GM23338 (cell line): ENCODE results near the gene PLXNA2. TPM values are rescaled to one million over a fixed set of nuclear protein-coding genes. Genes with fewer than 3 reads are reported as not detected.

Experiments used
- ATAC-seq: fragments of 200-7000 bp; cut with Tn5 transposase; 3 replicates; pipeline ENCODE4 v1.9.1; 2020
- DNase-seq: peaks from one replicate; pipeline ENCODE4 v3.0.0-alpha.2; 2015; ENCODE audit warnings: low spot score
- H2AFZ ChIP-seq: fragments of 200-600 bp; sonication (generic); 2 replicates; pipeline ENCODE4 v1.8.0; 2016; ENCODE audit warnings: antibody characterized with exemption, mild to moderate bottlenecking, moderate library complexity
- H3F3A ChIP-seq: fragments of 200-600 bp; sonication (generic); replicated peaks from 2 replicates; pipeline ENCODE4 v1.8.0; 2017; ENCODE audit warnings: antibody characterized with exemption, mixed run types, low read depth
- H3K27ac ChIP-seq: fragments of 200-600 bp; sonication (generic); 2 replicates; pipeline ENCODE4 v1.6.1; 2016; ENCODE audit warnings: low read depth
- H3K27me3 ChIP-seq: fragments of 200-600 bp; sonication (generic); 2 replicates; pipeline ENCODE4 v1.8.0; 2016; ENCODE audit warnings: mild to moderate bottlenecking, mixed run types, moderate library complexity; ENCODE audit not compliant: insufficient read depth
- H3K36me3 ChIP-seq: fragments of 200-600 bp; sonication (generic); 2 replicates; pipeline ENCODE4 v1.8.0; 2016; ENCODE audit warnings: mild to moderate bottlenecking; ENCODE audit not compliant: insufficient read depth
- H3K4me1 ChIP-seq: fragments of 200-600 bp; sonication (generic); 2 replicates; pipeline ENCODE4 v1.8.0; 2016; ENCODE audit warnings: mild to moderate bottlenecking, moderate library complexity; ENCODE audit not compliant: insufficient read depth
- H3K4me2 ChIP-seq: fragments of 200-600 bp; sonication (generic); 2 replicates; pipeline ENCODE4 v1.7.1; 2017; ENCODE audit warnings: mixed run types
- H3K4me3 ChIP-seq: fragments of 200-600 bp; sonication (generic); 2 replicates; pipeline ENCODE4 v1.6.1; 2016; ENCODE audit warnings: mixed run types
- H3K79me2 ChIP-seq: fragments of 200-600 bp; sonication (generic); replicated peaks from 2 replicates; pipeline ENCODE4 v1.8.0; 2017; ENCODE audit warnings: mild to moderate bottlenecking; ENCODE audit not compliant: insufficient read depth
- H3K9me2 ChIP-seq: fragments of 200-600 bp; sonication (generic); 2 replicates; pipeline ENCODE4 v1.8.0; 2017; ENCODE audit not compliant: insufficient read depth
- H4K20me1 ChIP-seq: fragments of 200-600 bp; sonication (generic); replicated peaks from 2 replicates; pipeline ENCODE4 v1.8.0; 2017; ENCODE audit warnings: mild to moderate bottlenecking; ENCODE audit not compliant: insufficient read depth
- H3K27ac Mint-ChIP-seq: 2 replicates; pipeline ENCODE4 v1.8.0; 2020; ENCODE audit warnings: inconsistent platforms, mild to moderate bottlenecking, moderate library complexity, mixed read lengths
- H3K27me3 Mint-ChIP-seq: 3 replicates; pipeline ENCODE4 v1.8.0; 2022; ENCODE audit warnings: low read depth, mild to moderate bottlenecking, moderate library complexity, mixed read lengths, inconsistent platforms; ENCODE audit not compliant: insufficient read depth, poor library complexity
- H3K36me3 Mint-ChIP-seq: 3 replicates; pipeline ENCODE4 v1.8.0; 2021; ENCODE audit warnings: low read depth, mild to moderate bottlenecking, inconsistent platforms, moderate library complexity, mixed read lengths
- H3K4me1 Mint-ChIP-seq: 3 replicates; pipeline ENCODE4 v1.8.0; 2020; ENCODE audit warnings: mild to moderate bottlenecking, inconsistent platforms, mixed read lengths
- H3K4me3 Mint-ChIP-seq: 3 replicates; pipeline ENCODE4 v1.8.0; 2021; ENCODE audit warnings: moderate library complexity, mild to moderate bottlenecking, inconsistent platforms, mixed read lengths
- H3K9me3 Mint-ChIP-seq: 3 replicates; pipeline ENCODE4 v1.8.0; 2020; ENCODE audit warnings: moderate library complexity, mild to moderate bottlenecking, inconsistent platforms, mixed read lengths
- EZH2 ChIP-seq: fragments of 200-600 bp; sonication (generic); IDR thresholded peaks from one replicate; pipeline ENCODE4 v1.8.0; 2017; ENCODE audit warnings: antibody characterized with exemption, mild to moderate bottlenecking, low read depth; ENCODE audit not compliant: unreplicated experiment
- EZH2phosphoT487 ChIP-seq: fragments of 200-600 bp; sonication (generic); IDR thresholded peaks from one replicate; pipeline ENCODE4 v1.8.1; 2018; ENCODE audit warnings: antibody characterized with exemption; ENCODE audit not compliant: unreplicated experiment
- NANOG ChIP-seq: IDR thresholded peaks from 2 replicates; pipeline ENCODE4 v1.6.1; 2016; ENCODE audit warnings: antibody characterized with exemption, borderline replicate concordance
- POLR2AphosphoS5 ChIP-seq: IDR thresholded peaks from 2 replicates; pipeline ENCODE4 v1.6.1; 2016; ENCODE audit warnings: antibody characterized with exemption, low read depth
- STAT1 ChIP-seq: IDR thresholded peaks from one replicate; pipeline ENCODE4 v1.6.1; 2016; ENCODE audit warnings: antibody characterized with exemption; ENCODE audit not compliant: unreplicated experiment
- ZNF331 ChIP-seq: fragments of 250-450 bp; sonication (Bioruptor Pico); IDR thresholded peaks from 2 replicates; pipeline ENCODE4 v1.5.0; 2020; ENCODE audit warnings: low read depth, mild to moderate bottlenecking, moderate library complexity
- polyA plus RNA-seq: library from polyadenylated mRNA; unstranded; fragments of >200 nt; fragmentation: Nextera tagmentation; extraction: Ambion mirVana; gene quantifications from 2 replicates; pipeline ENCODE4 v1.2.1, GENCODE V29; 2016
- total RNA-seq: library from RNA; depleted of rRNA; stranded (reverse); fragments of >200 nt; shearing (Covaris generic); gene quantifications from 2 replicates; pipeline ENCODE4 v1.2.3, GENCODE V29; 2014
- TF ChIP-seq, protein P1 (sequence below), 2 experiments: fragments of 200-600 bp in 1 of 2; sonication (generic) in 1 of 2; conservative IDR thresholded peaks; 2 replicates each; pipeline versions ENCODE4 v1.5.1 to v1.6.1; 2016 to 2017; ENCODE audit warnings: antibody characterized with exemption in 2 of 2, low read depth in 2 of 2, mild to moderate bottlenecking in 2 of 2, moderate library complexity in 1 of 2
- TF ChIP-seq, protein P2 (sequence below): IDR thresholded peaks from 2 replicates; pipeline ENCODE4 v1.6.1; 2016; ENCODE audit warnings: antibody characterized with exemption

The PLXNA2 gene
- total and polyA plus RNA-seq, 2 experiments from 2014 or later, result 0.40 to 1.8 TPM

DNA sequence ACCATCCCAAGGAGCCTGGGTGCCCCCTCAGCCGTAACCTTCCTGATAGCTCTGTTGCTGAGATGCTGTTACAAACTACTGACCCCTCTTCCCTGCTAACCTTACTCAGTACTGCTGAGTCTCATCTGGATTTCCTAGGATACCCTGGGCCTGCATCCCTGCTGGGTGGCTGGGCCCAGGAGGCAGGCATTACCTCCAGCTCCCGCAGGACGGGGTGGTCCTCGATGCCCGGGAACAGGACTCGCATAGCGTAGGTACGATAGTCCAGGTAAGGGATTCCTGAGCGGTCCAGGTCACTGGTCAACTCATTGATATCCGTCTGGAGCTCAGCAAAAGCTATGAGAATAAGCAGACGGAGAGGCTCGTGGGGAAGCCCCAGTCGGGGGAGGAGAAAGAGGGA lies 201.3 kb downstream of the PLXNA2 start:
- Histone ChIP-seq H3K79me2 (no peaks in the 10 kb centered on the region), H3K9me2 (no peaks in the 10 kb centered on the region), H3F3A (no peaks in the 10 kb centered on the region), H2AFZ (no peak overlapping the region), H3K36me3 (no peaks in the 10 kb centered on the region), H4K20me1 (no peaks in the 10 kb centered on the region), H3K4me1 (no peaks in the 10 kb centered on the region), H3K27ac (no peak overlapping the region), H3K27me3 (no peaks in the 10 kb centered on the region), H3K4me3 (no peak overlapping the region), H3K4me2 (no peak overlapping the region)
- DNase-seq, result no peak
- Mint-ChIP-seq H3K27me3 (peaks cover 9% of the 10 kb centered on the region), H3K4me1 (peaks cover 3% of the 10 kb centered on the region; the same call in 1 of the 3 replicates), H3K36me3 (no peaks in the 10 kb centered on the region), H3K4me3 (no peak overlapping the region), H3K27ac (no peak overlapping the region), H3K9me3 (no peaks in the 10 kb centered on the region)
- TF ChIP-seq, protein P1, sequence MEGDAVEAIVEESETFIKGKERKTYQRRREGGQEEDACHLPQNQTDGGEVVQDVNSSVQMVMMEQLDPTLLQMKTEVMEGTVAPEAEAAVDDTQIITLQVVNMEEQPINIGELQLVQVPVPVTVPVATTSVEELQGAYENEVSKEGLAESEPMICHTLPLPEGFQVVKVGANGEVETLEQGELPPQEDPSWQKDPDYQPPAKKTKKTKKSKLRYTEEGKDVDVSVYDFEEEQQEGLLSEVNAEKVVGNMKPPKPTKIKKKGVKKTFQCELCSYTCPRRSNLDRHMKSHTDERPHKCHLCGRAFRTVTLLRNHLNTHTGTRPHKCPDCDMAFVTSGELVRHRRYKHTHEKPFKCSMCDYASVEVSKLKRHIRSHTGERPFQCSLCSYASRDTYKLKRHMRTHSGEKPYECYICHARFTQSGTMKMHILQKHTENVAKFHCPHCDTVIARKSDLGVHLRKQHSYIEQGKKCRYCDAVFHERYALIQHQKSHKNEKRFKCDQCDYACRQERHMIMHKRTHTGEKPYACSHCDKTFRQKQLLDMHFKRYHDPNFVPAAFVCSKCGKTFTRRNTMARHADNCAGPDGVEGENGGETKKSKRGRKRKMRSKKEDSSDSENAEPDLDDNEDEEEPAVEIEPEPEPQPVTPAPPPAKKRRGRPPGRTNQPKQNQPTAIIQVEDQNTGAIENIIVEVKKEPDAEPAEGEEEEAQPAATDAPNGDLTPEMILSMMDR (conservative IDR thresholded peaks at IDR 0.05; ENCODE audit: low read depth in 2 of 2), result no peak
- TF ChIP-seq EZH2phosphoT487, result no peak
- no peak for TF ChIP-seq ZNF331 (CRISPR knock-in tag)
- no peak for ATAC-seq

DNA sequence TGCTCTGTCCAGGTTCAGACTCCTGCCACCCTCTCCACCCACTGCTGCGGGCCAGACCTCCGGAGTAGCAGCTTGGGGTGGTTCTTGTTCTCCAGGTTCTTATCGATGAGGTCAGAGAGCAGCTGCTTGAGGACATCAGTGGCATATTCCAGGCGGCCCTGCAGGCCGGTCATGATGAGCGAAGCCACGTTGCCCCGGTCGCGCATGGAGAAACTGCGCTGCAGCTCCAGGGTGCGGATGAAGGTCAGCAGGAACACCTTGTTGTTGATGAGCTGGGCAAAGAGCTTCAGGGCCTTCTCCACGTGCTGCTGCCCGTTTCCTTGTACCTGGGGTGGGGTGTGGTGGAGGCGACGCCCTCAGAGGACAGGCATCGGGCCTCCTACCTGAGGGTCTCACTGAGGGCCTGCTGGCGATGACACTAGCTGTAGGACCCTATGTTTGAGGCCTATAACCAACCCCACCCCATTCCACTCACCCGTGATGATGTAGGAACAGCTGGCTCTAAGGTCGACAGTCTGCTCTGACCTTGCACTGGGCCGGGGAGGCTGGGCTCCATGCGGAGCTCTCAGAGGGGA lies 202.1 kb downstream of the PLXNA2 start:
- H3K4me2 ChIP-seq, result no peak overlapping the region
- no peak overlapping the region for H3K27ac ChIP-seq
- ATAC-seq, result no peak
- no peak for DNase-seq
- Mint-ChIP-seq H3K4me1 (peaks cover 3% of the 10 kb centered on the region; the same call in 1 of the 3 replicates), H3K9me3 (no peaks in the 10 kb centered on the region), H3K4me3 (no peak overlapping the region), H3K27ac (no peak overlapping the region), H3K27me3 (peaks cover 9% of the 10 kb centered on the region), H3K36me3 (no peaks in the 10 kb centered on the region)
- no peaks in the 10 kb centered on the region for H3K9me2 ChIP-seq
- H3K4me3 ChIP-seq, result no peak overlapping the region
- TF ChIP-seq, protein P2, sequence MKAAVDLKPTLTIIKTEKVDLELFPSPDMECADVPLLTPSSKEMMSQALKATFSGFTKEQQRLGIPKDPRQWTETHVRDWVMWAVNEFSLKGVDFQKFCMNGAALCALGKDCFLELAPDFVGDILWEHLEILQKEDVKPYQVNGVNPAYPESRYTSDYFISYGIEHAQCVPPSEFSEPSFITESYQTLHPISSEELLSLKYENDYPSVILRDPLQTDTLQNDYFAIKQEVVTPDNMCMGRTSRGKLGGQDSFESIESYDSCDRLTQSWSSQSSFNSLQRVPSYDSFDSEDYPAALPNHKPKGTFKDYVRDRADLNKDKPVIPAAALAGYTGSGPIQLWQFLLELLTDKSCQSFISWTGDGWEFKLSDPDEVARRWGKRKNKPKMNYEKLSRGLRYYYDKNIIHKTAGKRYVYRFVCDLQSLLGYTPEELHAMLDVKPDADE, result no peak
- TF ChIP-seq EZH2 (no peak), POLR2AphosphoS5 (no peak), STAT1 (no peak), NANOG (no peak)
- H3K36me3 ChIP-seq, result no peaks in the 10 kb centered on the region
- H3K4me1 ChIP-seq, result no peaks in the 10 kb centered on the region
- H3F3A ChIP-seq, result no peaks in the 10 kb centered on the region
- no peaks in the 10 kb centered on the region for H3K27me3 ChIP-seq
- no peaks in the 10 kb centered on the region for H3K79me2 ChIP-seq
- H4K20me1 ChIP-seq, result no peaks in the 10 kb centered on the region
- H2AFZ ChIP-seq, result no peak overlapping the region

DNA sequence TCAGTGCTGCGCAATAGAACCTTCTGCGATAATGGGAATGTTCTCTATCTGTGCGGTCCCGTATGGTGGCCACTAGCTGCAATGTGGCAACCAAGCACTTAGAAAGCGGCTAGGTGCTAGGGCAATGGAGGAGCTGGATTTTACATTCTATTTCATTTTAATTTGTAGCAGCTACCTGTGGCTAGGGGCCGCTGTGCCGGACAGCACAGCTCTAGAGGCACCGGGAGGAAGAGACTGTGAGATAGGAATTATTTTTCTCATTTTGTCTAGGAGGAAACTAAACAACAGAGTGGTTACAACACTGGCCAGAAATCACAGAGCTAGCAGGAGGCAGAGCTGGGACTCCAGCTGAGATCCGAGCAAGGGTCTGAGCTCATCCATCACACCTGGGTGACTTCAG lies 202.7 kb downstream of the PLXNA2 start:
- H3K9me3 Mint-ChIP-seq, result no peaks in the 10 kb centered on the region
- no peak overlapping the region for H3K4me3 ChIP-seq
- H3K36me3 ChIP-seq, result no peaks in the 10 kb centered on the region
- H3K4me2 ChIP-seq, result no peak overlapping the region
- no peaks in the 10 kb centered on the region for H3K27me3 ChIP-seq
- H3F3A ChIP-seq, result no peaks in the 10 kb centered on the region
- DNase-seq (no peak), ATAC-seq (no peak)
- no peaks in the 10 kb centered on the region for H3K79me2 ChIP-seq
- H3K4me3 Mint-ChIP-seq, result no peak overlapping the region
- no peaks in the 10 kb centered on the region for H3K4me1 ChIP-seq
- H3K27ac ChIP-seq, result no peak overlapping the region
- H3K4me1 Mint-ChIP-seq, result peaks cover 3% of the 10 kb centered on the region; the same call in 1 of the 3 replicates
- no peaks in the 10 kb centered on the region for H3K9me2 ChIP-seq
- H3K27me3 Mint-ChIP-seq, result peaks cover 9% of the 10 kb centered on the region
- H4K20me1 ChIP-seq, result no peaks in the 10 kb centered on the region
- no peak overlapping the region for H3K27ac Mint-ChIP-seq
- H3K36me3 Mint-ChIP-seq, result no peaks in the 10 kb centered on the region
- no peak overlapping the region for H2AFZ ChIP-seq
- TF ChIP-seq, protein P2, result no peak
